ENCODE measurements around the gene ADAP1.
"Not testable (repeated sequence)": the region's sequence is repeated elsewhere in the genome, so short reads cannot be mapped to it uniquely, and the experiment has no call there.

ADAP1 gene

DNA sequence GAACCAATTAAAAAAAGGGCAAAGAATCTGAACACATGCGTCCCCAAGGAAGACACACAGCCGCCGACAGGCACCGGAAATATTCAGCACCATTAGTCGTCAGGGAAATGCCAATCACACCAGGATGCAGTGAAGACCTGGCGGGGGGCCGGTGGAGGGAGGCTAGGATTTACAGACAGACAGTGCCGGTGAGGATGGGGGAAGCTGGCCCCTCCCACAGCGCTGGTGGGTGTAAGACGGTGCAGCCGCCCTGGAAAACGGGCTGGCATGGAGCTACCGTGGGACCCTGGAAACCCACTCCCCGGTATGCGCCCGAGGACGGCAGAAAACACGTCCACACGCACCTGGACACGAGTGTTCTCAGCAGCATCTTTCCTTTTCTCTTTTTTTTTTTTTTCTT, 4.8 kb upstream of the ADAP1 start:
- no peak for DNase-seq (ENCODE audit: low read depth in 2 of 2)

DNA sequence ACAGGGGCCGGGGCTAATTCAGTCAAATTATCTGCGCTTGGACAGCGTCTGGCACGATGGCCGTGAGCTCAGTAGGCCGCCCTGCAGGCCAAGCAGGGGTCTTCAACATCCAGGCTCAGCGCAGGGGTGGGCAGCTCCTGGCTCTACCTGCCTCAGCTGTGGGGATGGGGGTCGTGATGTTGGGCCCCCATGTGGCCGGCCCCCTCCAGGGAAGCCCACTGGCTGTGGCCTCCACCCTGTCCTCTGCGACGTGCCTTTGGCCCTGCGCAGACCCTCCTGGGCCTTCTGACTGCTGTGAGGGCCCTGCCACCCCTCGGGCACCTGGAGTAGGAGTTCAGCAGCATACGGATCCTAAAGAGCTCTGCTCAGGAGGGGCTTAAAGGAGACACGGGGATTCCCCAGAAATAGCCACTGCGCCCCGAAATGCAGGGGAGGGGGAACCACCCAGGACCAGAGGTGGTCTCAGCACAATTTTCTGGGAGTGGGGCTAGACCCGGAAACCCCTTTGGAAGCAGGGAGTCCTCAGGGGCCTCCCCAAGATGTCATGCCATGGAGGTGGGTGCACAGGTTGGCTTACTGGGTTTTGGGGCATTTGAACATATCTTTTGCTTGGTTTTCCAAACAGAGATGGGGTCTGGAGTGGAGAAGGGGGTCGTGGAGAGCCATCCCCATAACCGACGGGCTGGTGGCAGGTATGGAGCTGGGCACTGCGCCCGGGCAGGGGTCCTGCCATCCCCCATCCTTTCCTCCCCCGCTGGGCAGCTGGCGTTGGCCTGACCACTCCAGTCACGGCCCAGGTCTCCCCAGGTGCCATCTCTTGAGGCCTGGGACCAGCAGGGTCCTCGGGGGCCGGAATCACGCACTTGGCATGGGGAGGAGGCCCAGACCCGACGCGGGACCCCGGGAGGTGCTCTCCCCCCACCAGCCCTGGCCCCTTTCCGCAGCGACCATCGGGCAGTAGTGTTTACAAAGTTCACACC, 4.0 kb upstream of the ADAP1 start:
- no peak for DNase-seq (ENCODE audit: low read depth in 2 of 2)

DNA sequence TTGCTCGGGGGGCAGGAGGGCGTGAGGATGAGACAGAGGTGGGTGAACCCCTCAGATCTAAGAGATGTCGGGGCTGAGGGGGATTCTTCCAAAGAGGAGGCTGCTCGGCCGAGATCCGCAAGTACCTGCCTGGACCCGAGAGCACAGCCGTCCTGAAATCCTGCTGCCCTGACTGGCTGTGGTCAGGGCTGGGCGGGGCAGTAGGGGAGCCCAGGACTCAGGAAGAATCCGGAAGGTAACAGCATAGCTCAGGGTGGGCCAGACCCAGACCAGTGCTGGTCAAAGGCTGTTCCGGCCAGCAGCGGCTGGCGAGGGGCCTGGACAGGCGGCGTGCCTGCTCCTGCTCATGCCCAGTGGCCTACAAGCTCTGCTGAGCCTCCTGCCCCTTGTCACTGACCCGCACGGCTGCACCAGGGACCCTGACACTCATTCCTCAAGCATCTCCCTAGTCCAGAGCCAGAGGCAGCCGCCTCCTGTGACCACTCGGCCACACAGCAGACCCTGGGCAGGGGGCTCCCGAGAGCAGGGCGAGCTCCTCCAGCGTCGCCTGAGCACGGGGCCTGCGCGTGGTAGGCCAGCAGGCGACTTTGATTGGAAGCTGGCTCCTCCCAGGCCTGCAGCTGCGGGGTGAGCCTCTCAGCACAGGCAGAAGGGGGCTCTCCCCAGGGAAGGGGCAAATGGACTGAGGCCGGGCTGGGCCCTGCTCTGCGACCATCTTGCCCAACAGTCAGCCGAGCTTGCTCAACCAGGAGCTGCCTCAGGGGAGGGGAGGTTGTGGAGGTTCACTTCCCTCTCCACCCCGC, 3.1 kb upstream of the ADAP1 start:
- no peak for DNase-seq (ENCODE audit: low read depth in 2 of 2)

DNA sequence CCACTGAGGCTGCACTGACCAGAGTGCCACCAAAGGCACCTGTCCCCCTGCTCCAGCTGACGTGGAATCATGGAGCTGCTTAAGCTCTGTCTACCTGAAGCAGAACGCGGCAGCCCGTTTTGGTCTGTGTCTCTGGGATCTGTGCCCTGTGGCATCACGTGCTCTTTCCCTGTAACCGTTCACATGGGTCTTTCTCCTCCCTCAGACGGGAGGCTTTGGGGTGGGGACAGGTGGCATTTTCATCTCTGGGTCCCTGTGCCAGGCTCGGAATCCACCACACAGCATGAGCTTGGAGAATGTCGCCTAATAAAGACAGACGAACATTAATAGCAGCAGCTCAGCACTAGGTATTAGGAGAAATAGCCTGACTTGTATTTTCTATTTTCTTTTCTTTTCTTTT, 1.6 kb upstream of the ADAP1 start:
- no peak for DNase-seq (ENCODE audit: low read depth in 2 of 2)

DNA sequence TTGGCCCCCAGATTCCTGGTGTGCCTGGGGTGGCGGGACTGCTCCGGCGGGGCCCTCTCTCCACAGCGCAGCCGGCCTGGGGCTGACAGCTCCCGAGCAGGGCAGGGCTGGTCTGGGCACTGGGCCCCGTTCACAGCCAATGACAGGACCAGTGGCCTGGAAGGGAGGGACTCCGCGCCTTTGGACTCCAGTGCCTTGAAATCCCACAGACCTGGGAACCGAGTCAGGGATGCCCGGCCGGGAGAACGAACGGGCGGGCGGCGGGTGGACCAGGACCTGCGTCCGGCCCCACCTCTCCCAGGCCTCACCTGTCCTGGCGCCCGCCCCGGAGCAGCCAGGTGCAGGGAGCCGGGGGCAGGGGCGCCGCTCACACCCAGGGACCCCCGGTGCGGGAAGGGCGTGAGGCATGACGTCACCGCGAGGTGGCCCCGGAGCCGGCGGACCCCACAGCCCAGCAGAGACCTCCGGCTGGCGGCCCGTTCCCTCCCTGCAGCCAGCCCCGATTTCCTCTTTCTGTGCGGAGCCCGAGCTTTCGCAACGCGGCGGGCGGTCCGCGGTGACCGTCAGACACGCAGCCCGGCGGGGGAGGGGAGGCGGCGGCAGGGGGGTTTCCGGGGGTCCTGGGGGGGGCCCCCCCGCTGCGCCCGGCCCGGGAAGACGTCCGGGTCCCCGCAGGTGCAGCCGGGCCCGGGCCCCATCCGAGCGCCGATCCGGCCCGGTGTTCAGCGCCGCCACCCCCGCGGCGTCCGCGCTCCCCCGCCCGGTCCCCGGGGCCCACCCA, 743 bp downstream of the ADAP1 start:
- DNase-seq (ENCODE audit: low read depth in 2 of 2): no peak

DNA sequence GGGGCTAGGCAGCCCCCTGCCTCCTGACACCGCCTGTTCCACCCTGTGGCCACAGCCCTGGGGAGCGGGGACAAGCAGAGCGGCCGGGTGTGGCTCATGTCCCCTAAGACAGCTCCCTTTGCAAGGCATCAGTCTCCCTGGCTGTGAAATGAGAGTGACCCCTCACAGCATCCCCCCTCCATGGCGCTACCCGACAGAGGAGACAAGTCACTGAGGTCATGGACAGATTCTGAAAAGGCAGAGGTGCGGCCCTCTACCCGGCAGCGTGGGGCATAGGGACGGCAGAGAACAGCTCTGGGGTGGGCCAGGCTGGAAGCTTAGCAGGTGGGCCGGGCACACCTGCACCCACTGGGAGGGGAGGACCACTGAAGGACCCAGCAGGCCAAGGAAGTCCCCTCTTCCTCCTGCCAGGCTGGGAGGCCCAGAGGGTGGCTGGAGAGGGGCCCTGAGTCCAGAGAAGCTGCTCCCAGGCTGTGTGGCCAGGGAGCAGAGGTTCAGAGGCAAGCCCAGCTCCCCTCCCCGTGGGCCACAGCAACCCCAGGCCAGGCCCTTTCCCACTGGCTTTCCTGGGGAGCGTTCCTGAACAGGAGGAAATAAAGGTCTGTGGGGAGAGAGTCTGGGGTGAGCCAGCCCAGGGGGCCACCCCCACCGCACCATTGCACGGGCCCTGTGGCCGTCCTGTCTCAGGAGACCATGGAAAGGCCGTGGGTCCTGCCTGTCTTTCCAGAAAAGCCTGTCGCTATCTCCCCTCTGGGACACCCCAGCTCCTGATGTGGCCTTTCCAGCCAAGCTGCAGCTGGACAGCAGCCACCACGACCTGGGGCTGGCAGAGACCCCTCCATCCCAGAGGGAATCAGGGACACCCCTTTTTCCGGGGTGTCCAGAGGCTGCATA, 1.7 kb downstream of the ADAP1 start:
- DNase-seq (ENCODE audit: low read depth in 2 of 2): no peak

DNA sequence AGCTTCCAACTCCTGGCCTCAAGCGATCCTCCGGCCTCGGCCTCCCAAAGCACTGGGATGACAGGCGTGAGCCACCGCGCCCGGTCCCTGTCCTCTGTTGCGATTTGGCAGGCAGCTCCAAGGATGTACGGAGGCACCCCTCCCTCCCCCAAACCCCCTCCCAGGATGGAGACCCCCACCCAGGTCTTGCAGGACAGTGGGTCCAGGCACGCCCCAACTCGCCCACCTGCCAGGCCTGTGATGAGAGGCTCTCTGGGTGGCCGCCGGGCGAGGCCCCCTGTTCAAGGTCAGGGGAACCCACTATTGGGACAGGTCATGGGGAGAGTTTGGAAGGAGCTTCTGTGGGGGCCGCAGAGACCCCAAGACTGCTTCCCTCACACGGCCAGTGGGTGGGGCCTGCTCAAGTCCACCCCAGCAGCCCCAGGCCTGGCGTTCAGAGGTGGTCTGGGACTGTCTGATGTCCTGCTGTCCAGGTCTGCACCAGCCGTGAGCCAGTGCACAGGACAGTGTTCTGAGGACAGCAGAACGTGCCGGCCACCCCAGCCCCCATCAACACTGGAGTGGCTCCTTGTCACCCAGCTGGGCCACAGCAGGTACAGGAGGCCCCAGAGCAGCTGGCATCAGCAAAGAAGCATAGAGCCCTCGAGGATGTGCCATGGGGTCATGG, 2.5 kb downstream of the ADAP1 start:
- no peak for DNase-seq (ENCODE audit: low read depth in 2 of 2)

DNA sequence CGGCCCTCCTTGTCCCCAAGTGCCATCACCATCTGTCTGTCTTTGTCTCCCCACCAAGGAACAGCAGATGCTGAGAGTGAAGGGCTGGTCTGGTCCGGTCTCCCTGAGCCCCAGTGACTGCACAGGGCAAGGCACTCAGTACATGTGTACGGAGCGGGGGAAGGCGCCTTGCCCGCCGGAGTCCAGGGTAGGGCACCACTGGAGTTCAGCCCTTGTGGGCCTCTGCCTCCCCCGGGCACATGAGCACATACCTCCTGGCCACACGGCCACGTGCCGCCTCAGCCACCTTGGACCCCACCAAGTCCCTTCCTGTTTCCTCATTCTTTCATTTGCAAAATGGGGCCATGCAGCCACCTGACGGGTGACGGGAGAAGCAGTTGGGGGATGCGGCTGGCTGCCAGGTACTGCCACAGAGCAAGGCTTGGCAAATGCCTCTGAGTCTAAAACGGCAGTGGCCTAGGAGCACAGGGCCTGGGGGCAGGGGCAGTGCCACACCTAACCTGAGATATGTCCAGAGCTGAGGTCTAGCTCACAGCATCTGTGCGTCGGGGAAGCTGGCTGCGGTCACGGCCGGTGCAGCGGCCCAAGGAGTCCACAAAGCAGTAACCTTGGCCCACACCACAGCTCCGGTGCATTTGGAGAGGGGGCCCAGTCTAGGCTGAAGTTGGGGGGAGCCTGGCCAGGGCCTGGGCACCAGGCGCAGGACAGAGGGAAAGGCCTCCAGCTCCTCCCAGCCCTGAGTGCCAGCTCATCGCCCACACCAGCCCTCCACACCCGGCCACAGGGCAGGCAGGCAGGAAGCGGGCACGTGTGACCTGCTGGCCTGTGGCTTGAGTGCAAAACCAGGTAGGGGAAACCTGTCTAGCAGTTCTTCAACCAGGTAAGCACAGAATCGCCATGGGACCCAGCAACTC, 5.2 kb downstream of the ADAP1 start:
- no peak for DNase-seq (ENCODE audit: low read depth in 2 of 2)

DNA sequence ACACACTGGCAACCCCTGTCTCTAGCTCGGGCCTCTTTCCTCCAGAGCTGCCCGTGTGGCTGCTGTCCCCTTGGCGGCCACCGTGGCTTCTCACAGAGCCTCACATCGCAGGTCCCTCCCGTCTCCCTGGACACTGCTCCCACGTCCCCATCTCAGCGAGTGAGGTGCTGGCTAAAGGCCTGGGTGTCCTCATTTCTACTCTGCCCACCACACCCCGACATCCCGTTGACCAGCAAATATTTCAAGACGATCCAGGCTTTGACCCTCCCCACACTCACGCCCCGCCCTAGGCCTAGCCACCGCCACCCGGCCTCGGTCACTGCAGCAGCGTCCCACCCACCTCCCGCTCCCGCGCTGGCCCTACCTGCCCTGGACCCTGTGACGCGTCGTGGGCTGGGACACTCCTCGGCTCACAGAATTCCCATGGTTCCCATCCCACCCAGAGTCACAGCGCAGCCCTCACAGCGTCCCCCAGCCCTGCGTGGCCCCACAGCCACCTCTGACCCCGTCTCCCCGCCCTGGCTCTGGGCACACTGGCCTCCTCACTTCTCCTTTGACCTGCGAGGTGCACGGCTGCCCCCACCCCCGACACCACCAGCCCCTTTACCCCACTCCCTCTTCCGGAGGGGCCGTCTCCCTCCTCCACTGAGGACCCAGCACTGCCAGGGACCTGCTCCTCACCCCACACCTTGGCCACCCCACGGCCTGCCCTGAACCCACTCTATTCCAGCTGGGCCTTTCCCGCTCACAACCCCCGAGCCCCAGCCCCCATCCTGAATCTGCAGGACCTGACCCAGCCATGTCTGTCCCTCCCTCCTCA, 6.9 kb downstream of the ADAP1 start:
- DNase-seq (ENCODE audit: low read depth in 2 of 2): no peak

DNA sequence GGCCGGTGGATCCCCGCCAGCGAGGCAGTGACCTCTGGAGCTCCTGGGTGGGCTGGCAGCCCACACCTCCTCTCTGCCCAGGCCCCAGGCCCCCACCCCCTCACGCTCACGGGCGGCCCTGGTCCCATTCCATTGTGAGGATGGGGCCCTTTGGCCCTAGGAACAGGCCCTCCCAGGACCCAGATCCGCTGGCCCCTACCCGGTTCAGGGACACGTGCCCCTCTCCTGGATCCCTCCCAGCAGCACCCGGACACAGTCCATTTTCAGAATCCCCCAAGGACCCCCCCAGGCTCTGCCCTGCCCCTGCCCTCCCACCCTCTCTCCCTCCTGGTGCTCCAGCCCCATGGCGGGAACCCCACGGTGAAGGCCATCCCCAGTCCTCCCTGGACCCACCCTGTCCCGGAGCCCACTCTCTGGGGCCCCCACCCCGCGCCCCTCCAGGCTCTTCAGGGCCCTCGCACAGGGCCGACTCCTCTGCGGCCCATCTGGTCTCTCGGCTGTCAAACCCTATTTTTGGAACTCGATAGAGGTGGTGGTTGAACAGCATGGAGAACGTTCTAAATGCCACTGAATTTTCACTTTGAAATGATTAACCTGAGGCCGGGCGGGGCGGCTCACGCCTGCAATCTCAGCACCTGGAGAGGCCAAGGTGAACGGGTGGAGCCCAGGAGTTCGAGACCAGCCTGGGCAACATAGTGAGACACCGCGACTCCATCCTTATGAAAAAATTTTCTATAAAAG, 8.1 kb downstream of the ADAP1 start:
- DNase-seq (ENCODE audit: low read depth in 2 of 2): no peak

DNA sequence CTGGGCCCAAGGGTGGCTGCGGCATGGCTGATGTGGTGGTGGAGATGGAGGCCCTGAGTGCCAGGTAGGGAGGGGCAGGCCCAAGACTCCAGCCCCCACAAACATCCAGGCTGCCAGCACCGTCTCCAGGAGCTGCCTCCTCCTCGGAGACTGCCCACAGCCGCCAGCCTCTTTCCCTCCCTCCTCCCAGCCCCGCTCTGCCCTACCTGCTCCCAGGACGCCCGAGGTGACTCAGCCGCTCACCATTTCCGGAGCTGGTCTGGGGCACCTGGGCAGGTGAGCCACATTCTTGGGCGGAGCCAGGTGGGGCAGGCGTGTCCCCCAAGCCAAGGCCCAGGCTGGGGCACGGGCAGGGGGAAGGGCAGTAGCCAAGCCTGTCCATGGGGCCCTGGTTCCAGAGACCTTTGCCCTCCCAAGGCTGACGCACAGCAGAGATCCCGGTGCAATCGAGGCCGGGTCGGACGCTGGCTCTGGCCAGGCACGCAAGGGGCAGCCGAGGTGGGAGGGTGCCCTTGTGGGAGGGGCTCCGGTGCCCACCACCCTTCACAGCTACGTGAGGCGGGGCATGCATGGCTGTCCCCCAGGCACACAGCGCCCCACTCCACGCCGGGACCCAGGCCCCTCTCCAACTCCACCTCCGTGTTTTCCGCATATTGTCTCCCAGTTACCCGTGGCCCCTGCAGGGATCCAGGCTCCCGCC, 8.8 kb downstream of the ADAP1 start:
- DNase-seq (ENCODE audit: low read depth in 2 of 2): no peak

DNA sequence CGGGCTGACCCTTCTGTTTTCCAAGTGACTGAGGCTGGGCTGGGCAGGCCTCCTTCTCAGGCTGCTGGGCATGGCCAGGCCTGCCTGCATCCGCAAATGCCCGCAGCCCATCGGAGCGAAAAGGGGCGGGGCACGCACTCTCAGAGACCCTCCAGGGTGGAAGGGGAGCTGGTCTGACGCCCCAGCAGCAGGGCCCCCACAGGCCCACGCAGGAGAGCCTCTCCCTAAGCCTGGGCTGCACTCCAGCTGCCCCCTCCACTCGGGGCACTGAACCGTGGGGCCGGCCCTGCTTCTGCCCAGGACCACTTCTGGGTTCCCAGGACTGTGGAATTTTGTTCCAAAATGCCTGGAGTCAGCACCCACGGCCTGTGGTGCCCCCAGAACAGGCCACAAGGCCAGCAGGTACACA, 9.3 kb downstream of the ADAP1 start:
- DNase-seq (ENCODE audit: low read depth in 2 of 2): no peak

DNA sequence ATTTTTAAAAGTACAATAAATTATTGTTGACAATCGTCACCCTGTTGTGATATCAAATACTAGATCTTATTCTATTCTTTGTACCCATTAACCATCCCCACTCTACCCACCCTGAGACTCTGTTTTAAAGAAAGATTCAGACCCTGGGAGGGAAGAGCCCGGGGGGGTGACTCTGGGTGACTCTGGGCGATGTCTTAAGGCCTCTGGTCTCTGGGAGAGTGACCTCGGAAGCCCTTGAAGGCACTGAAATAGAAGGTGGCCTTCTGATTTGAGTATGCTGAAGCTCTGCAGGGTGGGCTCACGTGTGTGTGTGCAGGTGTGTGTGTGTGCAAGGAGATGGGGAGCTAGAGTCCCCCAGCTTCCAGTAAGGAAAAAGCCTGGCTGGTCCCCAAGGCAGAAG, 9.7 kb downstream of the ADAP1 start:
- no peak for DNase-seq (ENCODE audit: low read depth in 2 of 2)

DNA sequence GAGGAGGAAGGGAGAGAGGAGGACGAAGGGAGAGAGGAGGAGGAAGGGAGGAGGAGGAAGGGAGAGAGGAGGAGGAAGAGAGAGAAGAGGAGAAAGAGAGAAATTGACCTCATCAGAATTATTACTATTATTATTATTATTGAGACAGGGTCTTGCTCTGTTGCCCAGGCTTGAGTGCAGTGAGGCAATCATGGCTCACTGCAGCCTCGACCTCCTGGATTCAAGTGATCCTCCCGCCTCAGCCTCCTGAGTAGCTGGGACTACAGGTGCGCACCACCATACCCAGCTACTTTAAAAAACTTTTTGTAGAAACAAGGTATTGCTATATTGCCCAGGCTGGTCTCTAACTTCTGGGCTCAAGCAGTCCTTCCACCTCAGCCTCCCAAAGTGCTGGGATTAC, 10.7 kb downstream of the ADAP1 start:
- DNase-seq (ENCODE audit: low read depth in 2 of 2): not testable (repeated sequence)

DNA sequence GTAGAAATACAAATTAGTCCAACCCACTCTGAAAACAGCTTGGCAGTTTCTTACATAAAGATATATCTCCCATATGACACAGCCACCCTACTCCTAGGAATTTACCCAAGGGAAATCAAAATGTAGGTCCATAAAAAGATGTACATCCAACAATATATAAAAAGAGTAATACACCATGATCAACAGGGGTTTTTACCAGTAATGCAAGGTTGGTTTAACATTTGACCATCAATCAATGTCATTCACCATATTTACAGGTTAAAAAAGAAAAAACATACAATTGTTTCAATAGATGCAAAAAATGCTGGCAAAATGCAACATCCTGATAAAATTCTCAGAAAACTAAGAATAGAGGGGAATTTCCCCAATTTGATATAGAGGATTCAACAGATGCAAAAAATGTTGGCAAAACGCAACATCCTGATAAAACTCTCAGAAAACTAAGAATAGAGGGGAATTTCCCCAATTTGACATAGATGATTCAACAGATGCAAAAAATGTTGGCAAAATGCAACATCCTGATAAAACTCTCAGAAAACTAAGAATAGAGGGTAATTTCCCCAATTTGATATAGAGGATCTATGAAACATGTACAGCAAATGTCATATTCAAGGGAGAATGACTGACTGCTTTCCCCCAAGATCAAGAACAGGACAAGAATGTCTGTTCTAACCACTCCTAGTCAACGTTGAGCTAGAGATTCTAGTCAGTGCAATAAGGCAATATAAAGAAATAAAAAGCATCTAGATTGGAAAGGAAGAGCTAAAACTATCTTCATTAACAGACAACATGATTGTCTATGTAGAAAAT, 13.7 kb downstream of the ADAP1 start:
- no peak for DNase-seq (ENCODE audit: low read depth in 2 of 2)

DNA sequence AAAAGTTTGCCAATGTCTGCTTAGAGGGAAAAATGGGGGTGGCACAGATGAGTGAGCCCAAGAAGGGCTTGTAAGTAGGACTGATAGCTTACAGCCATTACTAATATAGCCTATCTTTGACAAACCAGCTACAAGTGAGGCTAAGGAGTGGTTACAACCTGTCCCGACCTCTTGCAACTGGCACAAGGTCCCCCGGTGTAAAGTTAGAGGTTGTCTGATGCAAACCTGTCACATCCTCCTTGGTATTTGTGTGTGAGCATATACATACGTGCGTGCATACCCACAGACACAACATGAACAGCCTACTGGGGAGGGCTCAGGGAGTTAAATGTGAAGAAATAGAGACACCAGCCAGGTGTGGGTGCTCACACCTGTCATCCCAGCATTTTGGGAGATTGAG, 14.6 kb downstream of the ADAP1 start:
- no peak for DNase-seq (ENCODE audit: low read depth in 2 of 2)

All from stimulated activated CD4-positive, alpha-beta T cell treated with anti-CD3 and anti-CD28 coated beads, Interleukin-1b, Interleukin-23, amount 100 ng/mL, for 1 hour (primary cell).